Central memory CD8-positive, alpha-beta T cell (primary cell): ENCODE results near the gene PLD4.

Experiments
- ATAC-seq: fragments of 150-1000 bp; cut with Tn5 transposase; replicated peaks from 2 replicates; pipeline ENCODE4 v1.10.0; 2022; ENCODE audit warnings: mild to moderate bottlenecking, moderate FRiP score, moderate number of reproducible peaks; ENCODE audit not compliant: poor library complexity, severe bottlenecking; ENCODE audit errors: extremely low read depth
- DNase-seq, 2 donors: peaks; one replicate each; pipeline ENCODE4 v3.0.0; 2021; ENCODE audit warnings: low spot score in 2 of 2
- H3K27ac Mint-ChIP-seq: one replicate; pipeline ENCODE4 v1.8.0; 2022; ENCODE audit warnings: low read depth, mild to moderate bottlenecking, moderate library complexity, mixed read lengths
- H3K27me3 Mint-ChIP-seq: one replicate; pipeline ENCODE4 v1.8.0; 2022; ENCODE audit warnings: mixed read lengths
- H3K36me3 Mint-ChIP-seq: one replicate; pipeline ENCODE4 v1.8.0; 2022; ENCODE audit warnings: mild to moderate bottlenecking, moderate library complexity, mixed read lengths; ENCODE audit not compliant: insufficient read depth
- H3K4me1 Mint-ChIP-seq: one replicate; pipeline ENCODE4 v1.8.0; 2022; ENCODE audit warnings: mixed read lengths
- H3K4me3 Mint-ChIP-seq: one replicate; pipeline ENCODE4 v1.8.0; 2022; ENCODE audit warnings: mild to moderate bottlenecking, moderate library complexity, mixed read lengths
- H3K9me3 Mint-ChIP-seq: one replicate; pipeline ENCODE4 v1.8.0; 2022; ENCODE audit warnings: mixed read lengths

Gene PLD4

GRCh38 chr14:104978746-104979691 lies 54.3 kb downstream of the PLD4 start:
- Mint-ChIP-seq H3K36me3 (peaks cover 5% of the 10 kb centered on the region), H3K9me3 (no peaks in the 10 kb centered on the region), H3K4me1 (peaks cover 9% of the 10 kb centered on the region), H3K27ac (no peak overlapping the region), H3K4me3 (peak overlapping the region; percentile 31), H3K27me3 (peaks cover 18% of the 10 kb centered on the region)
- ATAC-seq (no peak), DNase-seq (no peak)

- no peaks in the 10 kb centered on the region for H3K9me3 Mint-ChIP-seq
- no peak overlapping the region for H3K4me3 Mint-ChIP-seq
- H3K27ac Mint-ChIP-seq: no peak overlapping the region
- H3K4me1 Mint-ChIP-seq: peaks cover 9% of the 10 kb centered on the region
- no peak for DNase-seq
- peaks cover 18% of the 10 kb centered on the region for H3K27me3 Mint-ChIP-seq
- peaks cover 12% of the 10 kb centered on the region for H3K36me3 Mint-ChIP-seq
- ATAC-seq: no peak
Measured at GRCh38 chr14:104979758-104980610, 55.3 kb downstream of the PLD4 start.

- Mint-ChIP-seq H3K27me3 (peaks cover 16% of the 10 kb centered on the region), H3K4me3 (no peak overlapping the region), H3K9me3 (no peaks in the 10 kb centered on the region), H3K4me1 (peaks cover 5% of the 10 kb centered on the region), H3K27ac (no peak overlapping the region), H3K36me3 (peaks cover 12% of the 10 kb centered on the region)
- DNase-seq: no peak
- no peak for ATAC-seq
Measured at GRCh38 chr14:104980611-104981531, 56.2 kb downstream of the PLD4 start.

- Mint-ChIP-seq H3K4me3 (no peak overlapping the region), H3K36me3 (peaks cover 9% of the 10 kb centered on the region), H3K4me1 (no peaks in the 10 kb centered on the region), H3K27ac (no peak overlapping the region), H3K27me3 (peaks cover 8% of the 10 kb centered on the region), H3K9me3 (no peaks in the 10 kb centered on the region)
- DNase-seq: no peak
- ATAC-seq: no peak
Measured at GRCh38 chr14:104981699-104982541, 57.2 kb downstream of the PLD4 start.

- Mint-ChIP-seq H3K36me3 (peaks cover 9% of the 10 kb centered on the region), H3K27me3 (peaks cover 8% of the 10 kb centered on the region), H3K27ac (no peak overlapping the region), H3K9me3 (no peaks in the 10 kb centered on the region), H3K4me3 (no peak overlapping the region), H3K4me1 (no peaks in the 10 kb centered on the region)
- DNase-seq (no peak), ATAC-seq (no peak)
Measured at GRCh38 chr14:104982548-104983230, 58.0 kb downstream of the PLD4 start.
